Middle frontal gyrus (tissue), 1 donor: ENCODE results near the gene RASIP1.
A peak's percentile ranks its signal among the peaks of the same experiment; 100 is the strongest.
"Not testable (repeated sequence)": the region's sequence is repeated elsewhere in the genome, so short reads cannot be mapped to it uniquely, and the experiment has no call there.

Experiments
- DNase-seq: peaks from one replicate; pipeline ENCODE4 v3.0.0-alpha.2; 2015; ENCODE audit warnings: low spot score; ENCODE audit errors: extremely low spot score

RASIP1 gene

DNA sequence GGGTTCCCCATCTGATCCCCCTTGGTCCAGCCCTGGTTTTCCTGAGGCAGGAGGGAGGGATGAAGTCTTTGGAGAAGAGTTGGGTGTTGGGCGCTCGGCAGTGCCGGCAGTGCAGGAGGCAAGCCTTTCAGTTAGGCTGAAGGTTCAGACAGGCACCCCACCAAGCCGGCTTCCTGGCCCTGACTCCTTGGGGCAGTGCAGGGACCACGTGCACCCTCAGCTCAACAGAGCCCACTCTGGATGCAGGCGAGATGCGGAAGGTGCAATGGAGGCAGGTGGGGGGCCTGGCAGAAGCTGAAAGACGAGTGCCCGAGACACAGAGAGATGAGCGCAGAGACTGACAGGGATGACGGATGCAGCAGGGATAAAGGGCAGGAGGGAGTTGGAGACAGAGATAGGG is 31.9 kb downstream of the RASIP1 start:
- no peak for DNase-seq

DNA sequence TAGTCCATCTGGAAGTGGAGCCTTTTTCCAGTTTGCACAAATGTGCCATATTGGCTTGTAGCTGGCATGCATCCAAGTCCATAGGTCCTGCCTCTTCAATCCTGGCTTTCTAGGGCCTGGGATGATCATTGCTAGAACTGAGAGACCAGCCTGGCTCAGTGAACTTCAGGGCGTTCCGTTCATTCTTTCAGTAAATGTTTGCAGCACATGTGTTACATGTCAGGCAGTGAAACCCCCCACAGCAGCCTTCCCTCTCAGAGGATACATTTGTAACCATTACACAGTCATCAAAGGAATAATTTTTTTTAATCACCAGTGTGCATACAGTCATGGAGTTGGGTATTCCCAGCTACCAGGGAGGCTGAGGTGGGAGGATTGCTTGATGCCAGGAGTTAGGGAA is 35.0 kb downstream of the RASIP1 start:
- no peak for DNase-seq

DNA sequence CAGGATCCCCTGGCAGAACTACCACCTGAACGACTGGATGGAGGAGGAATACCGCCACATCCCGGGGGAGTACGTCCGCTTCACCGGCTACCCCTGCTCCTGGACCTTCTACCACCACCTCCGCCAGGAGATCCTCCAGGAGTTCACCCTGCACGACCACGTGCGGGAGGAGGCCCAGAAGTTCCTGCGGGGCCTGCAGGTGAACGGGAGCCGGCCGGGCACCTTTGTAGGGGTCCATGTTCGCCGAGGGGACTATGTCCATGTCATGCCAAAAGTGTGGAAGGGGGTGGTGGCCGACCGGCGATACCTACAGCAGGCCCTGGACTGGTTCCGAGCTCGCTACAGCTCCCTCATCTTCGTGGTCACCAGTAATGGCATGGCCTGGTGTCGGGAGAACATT is 37.1 kb downstream of the RASIP1 start:
- DNase-seq = no peak

DNA sequence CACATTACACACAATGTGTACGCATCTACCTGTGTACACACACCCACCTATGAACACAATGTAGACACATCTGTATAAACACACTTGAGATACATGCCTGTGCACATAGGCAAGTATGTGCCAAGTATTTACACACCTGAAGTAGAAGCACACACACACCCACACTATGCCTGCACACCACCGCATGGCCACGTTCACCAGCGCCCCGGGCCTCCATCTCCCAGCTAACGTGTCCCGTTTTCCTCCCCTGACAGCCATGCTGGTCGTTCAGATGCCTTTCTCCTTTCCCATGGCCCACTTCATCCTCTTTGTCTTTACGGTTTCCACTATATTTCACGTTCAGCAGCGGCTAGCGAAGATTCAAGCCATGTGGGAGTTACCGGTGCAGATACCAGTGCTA is 37.7 kb downstream of the RASIP1 start:
- DNase-seq = no peak

DNA sequence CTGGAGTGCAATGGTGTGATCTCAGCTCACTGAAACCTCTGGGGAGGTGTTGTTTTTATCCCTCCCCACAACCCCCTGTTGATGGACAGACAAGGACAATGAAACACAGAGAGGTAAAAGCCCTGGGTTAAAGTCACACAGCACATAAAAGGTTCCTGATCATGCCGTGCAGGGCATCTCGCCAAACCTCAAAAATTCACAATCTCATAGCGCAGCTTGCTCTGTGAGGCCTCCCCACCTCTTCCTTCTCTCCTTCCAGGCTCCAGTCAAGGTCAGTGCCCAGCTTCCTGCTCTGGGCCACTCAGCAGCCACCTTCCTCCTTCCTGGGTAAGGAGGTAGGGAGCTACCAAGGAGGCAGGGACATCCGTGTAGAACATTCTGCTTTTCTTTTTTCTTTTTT is 42.4 kb downstream of the RASIP1 start:
- no peak for DNase-seq

- no peak for DNase-seq
Measured at GRCh38 chr19:48696353-48697010, 43.9 kb downstream of the RASIP1 start.

GRCh38 chr19:48695743-48696352 is 44.6 kb downstream of the RASIP1 start, which contains the start of gene FUT2:
TSS of gene FUT2 (plus strand) at chr19:48695971. CDS start at chr19:48702957, 6,986 bp downstream.
- DNase-seq = no peak

- not testable (repeated sequence) for DNase-seq
Measured at GRCh38 chr19:48693629-48694028, 46.8 kb downstream of the RASIP1 start.

GRCh38 chr19:48689449-48689848 is 51.0 kb downstream of the RASIP1 start:
- DNase-seq = no peak

- no peak for DNase-seq
Measured at GRCh38 chr19:48687776-48688175, 52.6 kb downstream of the RASIP1 start.

GRCh38 chr19:48686637-48687036 is 53.8 kb downstream of the RASIP1 start:
- not testable (repeated sequence) for DNase-seq

- DNase-seq = no peak
Measured at GRCh38 chr19:48686088-48686487, 54.3 kb downstream of the RASIP1 start.

DNA sequence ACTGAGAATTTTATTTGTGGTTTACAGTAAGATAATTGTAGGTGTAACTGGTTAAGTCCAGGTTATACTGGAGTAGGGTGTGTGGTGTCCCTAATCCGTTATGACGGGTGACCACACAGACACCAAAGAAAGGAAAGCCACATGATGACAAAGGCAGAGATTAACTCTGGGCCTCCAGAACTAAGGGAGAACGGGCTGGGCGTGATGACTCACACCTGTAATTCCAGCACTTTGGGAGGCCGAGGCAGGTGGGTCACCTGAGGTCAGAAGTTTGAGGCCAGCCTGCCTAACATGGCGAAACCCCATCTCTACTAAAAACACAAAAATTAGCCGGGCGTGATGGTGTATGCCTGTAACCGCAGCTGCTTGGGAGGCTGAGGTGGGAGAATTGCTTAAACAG is 54.8 kb downstream of the RASIP1 start:
- DNase-seq = no peak

GRCh38 chr19:48683349-48683748 is 57.1 kb downstream of the RASIP1 start:
- DNase-seq = peak; percentile 33

DNA sequence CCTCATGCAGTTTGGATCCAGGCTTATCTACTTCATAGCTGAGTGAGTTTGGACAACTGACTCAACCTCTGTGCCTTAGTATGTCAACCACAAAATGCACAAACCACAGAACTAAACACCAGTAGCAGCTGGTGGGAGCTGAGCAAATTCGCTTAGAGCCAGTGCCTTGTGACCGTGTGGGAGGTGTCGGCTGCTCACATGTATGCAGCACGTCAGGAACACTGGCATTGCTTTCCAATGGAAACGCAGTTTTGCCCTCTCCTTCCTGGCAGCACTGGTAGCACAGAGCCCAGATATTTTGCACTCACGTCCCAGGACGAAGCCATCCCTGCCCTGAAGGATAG is 59.3 kb downstream of the RASIP1 start:
- peak; percentile 35 for DNase-seq

GRCh38 chr19:48680436-48681126 is 59.8 kb downstream of the RASIP1 start:
- DNase-seq = no peak

DNA sequence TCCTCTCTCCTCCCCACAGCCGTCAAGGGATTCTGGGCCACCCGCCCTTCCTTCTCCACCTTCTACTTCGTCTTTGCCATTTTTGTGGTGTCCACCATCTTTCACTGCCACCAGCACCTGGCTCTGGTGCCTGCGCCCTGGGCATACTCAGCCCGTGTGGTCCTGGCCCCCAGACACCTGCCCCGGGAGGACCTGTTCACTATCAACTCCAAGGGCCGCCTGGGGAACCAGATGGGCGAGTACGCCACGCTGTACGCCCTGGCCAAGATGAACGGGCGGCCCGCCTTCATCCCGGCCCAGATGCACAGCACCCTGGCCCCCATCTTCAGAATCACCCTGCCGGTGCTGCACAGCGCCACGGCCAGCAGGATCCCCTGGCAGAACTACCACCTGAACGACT is 60.4 kb downstream of the RASIP1 start:
- not testable (repeated sequence) for DNase-seq

DNA sequence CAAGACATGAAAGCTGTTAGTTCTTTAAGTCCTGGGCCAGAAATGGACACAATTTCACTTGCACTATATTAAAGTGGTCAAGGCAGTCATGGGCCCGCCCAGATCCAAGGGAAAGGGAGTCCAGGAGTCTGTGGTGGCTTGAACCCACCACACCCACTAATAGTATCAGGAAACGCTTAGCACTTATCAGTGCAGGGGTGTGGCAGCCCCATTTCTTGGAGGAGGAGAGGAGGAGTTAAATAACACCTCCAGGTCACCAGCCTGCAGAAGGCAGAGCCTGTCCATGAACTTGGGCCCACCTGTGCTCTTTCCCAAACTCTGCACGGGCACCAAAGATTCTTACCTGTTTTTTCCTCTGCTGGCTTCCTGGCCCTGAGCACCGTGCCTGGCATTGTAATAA is 62.2 kb downstream of the RASIP1 start:
- no peak for DNase-seq

DNA sequence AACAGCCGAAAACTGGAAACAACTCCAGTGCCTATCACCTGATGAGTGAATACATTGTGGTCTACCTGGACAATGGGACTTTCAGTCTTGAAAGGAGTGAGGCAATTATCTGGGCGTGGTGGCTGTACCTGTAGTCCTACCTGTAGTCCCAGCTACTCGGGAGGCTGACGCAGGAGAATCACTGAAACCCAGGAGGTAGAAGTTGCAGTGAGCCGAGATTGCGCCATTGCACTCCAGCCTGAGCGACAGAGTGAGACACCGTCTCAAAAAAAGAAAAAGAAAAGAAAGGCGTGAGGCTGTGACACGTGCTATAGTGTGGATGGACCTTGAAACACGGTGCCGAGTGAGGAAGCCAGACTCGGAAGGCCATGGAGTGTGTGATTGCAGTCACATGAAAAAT is 63.5 kb downstream of the RASIP1 start:
- no peak for DNase-seq

DNA sequence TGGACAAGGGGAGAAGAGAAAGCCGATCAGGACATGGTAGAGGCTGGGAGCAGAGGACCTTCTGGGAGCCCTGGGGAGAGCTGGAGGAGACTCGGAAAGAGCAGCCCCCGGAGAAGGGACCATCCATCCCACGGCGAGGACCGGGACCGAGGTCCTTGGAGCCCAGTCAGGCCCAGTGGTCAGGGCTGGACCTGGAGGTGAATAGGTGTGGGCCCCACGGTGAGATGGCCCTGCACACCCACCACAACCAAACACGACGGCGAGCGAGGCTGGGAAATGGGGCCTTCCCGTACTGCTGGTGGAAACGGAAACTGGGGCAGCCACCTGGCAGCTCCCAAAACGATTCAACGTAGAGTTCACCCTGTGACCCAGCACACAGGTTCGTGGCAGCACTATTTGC is 63.9 kb downstream of the RASIP1 start:
- DNase-seq = no peak

GRCh38 chr19:48674921-48675824 is 65.2 kb downstream of the RASIP1 start:
- DNase-seq = peak; percentile 83
